GM19328 (cell line): ENCODE data around the gene PIM1.
"Not testable (repeated sequence)": the region's sequence is repeated elsewhere in the genome, so short reads cannot be mapped to it uniquely, and the experiment has no call there.

Experiments
- ATAC-seq: cut with Tn5 transposase; IDR thresholded peaks from one replicate; pipeline ENCODE4 v1.9.1; 2021; ENCODE audit warnings: mild to moderate bottlenecking, moderate library complexity; ENCODE audit not compliant: unreplicated experiment

PIM1 gene

DNA sequence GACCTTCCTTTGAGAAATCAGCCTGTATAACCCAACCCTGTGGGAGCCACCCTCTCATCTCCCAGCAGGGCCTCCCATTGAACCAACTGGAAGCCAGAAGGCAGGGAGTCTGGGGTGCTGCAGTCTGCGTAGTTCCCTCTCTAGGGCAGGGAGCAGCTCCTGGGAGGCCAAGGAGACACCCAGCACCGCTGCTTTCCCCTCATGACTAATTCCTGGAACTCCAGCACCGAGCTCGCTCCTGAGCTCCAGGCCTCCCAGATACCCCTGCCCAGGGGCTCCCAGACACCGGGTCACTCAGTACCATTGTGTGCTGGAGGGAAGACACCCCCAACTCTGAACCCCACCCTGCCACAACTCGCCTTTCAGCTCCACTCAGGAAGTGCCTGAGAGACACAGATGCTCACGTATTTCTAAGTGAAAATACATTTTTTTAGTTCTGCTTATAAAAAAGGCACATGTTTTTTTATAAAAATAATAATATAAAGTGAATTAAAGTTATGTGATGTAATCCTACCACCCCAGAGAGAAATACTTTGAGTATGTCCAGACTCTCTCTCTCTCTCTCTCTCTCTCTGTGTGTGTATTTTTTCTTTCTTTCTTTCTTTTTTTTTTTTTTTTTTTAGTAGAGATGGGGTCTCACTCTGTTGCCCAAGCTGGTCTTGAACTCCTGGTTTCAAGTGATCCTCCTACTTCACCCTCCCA is 17.5 kb downstream of the PIM1 start:
- ATAC-seq: no peak

DNA sequence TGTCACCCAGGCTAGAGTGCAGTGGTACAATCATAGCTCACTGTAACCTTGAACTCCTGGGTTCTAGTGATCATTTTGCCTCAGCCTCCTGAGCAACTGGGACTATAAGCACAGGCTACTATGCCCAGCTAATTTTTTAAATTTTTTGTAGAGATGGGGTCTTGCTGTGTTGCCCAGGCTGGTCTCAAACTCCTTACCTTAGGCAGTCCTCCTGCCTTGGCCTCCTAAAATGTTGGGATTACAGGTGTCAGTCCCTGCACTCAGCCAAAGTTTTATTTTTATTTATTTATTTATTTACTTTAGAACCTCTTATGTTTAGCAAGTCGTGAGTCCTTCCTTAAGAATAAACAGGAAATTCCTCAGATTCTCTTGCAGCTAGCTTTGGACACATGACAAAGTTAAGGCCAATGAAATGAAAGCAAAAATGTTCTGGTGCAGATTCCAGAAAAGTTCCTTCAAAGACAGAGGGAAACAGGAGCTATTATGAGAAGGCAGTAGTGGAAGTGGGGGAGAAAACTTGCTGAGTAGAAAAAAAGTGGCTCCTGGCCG is 19.1 kb downstream of the PIM1 start:
- no peak for ATAC-seq

DNA sequence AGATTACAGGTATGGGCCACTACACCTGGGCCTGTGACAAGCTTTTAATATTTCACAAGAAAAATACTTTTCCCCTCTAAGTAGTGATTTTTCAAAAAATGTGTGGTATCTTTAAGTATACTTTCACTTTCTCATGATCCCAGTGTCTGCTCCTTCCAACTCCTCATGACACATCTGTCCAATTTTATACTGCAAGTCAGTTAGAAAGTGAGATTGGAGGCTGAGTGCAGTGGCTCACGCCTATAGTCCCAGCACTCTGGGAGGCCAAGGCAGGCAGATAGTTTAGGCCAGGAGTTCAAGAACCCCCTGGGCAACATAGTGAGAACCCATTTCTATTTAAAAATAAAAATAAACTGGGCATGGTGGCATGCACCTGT is 20.2 kb downstream of the PIM1 start:
- no peak for ATAC-seq

DNA sequence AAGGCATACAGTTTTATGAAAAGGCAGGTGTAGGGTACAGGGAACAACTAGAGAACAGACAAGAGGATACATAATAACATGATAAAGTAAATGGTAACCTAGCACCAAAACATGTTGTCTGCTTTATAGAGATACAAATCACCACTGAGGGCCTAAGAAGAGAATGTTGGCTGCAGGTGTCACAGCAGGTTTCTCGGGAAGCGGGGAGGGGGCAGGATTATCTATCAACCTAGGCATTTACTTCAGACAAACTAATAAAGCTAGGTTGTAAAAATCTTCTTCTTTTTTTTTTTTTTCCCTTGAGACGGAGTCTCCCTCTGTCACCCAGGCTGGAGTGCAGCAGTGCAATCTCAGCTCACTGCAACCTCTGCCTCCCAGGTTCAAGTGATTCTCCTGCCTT is 22.7 kb downstream of the PIM1 start:
- no peak for ATAC-seq

DNA sequence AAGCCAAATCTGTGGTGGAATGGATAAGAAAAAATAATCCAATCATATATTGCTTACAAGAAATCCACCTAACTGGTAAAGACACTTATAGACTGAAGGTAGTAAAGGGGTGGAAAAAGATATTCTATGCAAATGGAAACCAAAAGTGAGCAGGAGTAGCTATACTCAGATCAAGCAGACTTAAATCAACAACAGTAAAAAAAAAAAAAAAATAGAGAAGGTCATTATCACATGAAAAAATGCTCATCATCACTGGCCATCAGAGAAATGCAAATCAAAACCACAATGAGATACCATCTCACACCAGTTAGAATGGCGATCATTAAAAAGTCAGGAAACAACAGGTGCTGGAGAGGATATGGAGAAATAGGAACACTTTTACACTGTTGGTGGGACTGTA is 24.9 kb downstream of the PIM1 start:
- ATAC-seq: not testable (repeated sequence)

DNA sequence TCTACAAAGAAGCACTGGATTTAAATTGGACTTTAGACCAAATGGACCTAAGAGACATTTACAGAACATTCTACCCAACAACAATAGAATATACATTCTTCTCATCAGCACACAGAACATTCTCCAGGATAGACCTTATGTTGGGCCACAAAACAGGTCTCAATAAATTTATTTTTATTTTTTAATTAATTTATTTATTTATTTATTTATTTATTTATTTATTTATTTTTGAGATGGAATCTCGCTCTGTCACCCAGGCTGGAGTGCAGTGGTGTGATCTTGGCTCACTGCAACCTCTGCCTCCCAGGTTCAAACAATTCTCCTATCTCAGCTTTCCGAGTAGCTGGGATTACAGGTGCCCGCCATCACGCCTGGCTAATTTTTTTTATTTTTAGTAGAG is 26.5 kb downstream of the PIM1 start:
- not testable (repeated sequence) for ATAC-seq

DNA sequence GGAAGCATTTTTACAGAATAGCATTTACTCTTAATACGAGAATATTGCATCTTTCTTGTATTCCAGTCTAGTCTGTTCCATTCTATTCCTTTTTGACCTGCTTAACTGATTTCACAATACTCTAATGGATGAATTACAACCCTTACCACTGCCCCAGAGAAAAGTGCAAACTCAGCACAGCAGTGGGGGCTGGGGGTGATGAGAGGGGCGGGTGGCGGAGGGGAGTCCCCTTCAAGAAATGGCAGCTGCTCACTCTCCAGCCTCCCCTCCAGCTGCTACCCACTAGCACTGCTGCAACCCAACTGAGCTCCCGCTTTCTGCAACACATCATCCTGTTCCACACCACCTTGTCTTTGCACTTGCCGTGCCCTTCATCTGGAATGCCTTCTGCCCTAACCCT is 30.1 kb downstream of the PIM1 start:
- ATAC-seq: no peak

DNA sequence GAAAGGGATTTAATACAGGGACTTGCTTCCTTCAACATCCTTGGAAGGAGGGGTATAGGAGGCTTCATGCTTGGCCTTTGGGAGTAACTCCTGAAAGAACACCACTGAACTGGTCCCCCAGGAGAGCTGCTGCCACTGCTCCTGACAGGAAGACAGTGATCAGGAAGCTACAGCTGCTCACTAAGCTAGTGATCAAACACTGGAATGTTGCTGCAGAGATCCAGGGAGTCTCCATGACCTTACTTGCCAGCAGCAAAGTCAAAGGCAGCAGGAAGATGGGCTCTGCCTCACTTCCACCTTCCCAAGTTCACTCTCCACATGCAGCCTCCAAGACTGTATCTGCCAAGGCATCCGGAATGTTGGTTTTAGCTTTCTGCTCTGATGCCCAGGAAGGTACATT is 31.8 kb downstream of the PIM1 start:
- ATAC-seq: no peak

DNA sequence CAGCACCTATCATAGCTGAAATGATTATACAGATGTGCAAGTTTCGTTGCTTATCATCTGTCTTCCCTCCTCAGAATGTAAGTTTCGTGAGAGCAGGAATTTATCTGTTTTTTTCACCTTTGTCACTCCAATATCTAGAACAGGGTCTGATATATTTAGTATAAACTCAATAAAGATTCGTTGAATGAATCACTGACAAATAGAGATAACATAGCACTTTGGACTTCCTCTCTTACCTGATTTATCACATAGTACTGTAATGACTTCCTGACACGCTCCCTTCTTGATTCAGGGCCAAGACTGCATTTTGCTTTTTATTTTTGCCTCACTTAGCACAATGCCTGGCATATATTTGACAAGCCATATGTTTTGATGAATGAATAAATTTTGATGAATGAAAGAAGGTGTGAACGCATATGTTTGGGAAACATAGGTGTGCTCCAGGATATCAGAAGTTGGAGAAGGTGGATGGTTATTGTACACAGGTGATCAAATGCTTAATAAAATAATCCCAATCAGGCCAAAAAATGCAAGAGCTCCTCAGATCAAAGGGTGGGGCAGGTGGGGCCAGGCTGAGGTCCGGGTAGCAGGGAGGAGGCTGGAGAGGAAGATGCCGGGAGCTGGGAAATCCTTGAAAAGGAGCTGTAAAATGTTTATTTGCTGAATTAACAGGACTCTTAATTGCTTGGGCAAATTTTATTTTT is 33.0 kb downstream of the PIM1 start:
- ATAC-seq: no peak

DNA sequence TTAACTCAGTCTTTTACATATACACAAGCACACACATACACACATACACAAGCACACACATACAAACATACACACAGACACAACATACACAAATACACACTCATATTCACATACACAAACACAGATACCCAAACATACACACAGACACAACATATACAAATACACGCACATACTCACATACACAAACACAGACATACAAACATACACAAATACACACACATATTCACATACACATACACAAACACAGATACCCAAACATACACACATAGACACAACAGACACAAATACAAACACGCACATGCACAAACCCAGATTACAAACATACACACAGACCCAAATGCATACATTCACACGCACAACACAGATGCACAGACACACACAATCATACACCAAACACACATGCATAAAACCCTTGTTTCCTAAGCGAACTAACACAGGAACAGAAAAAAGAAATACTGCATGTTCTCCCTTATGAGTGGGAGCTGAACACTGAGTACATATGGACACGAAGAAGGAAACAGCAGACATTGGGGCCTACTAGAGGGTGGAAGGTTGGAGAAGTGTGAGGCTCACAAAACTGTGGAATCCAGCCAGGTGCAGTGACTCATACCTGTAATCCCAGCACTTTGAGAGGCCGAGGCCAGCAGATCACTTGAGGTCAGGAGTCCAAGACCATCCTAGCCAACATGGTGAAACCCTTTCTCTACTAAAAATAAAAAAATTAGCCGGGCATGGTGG is 34.2 kb downstream of the PIM1 start:
- no peak for ATAC-seq

DNA sequence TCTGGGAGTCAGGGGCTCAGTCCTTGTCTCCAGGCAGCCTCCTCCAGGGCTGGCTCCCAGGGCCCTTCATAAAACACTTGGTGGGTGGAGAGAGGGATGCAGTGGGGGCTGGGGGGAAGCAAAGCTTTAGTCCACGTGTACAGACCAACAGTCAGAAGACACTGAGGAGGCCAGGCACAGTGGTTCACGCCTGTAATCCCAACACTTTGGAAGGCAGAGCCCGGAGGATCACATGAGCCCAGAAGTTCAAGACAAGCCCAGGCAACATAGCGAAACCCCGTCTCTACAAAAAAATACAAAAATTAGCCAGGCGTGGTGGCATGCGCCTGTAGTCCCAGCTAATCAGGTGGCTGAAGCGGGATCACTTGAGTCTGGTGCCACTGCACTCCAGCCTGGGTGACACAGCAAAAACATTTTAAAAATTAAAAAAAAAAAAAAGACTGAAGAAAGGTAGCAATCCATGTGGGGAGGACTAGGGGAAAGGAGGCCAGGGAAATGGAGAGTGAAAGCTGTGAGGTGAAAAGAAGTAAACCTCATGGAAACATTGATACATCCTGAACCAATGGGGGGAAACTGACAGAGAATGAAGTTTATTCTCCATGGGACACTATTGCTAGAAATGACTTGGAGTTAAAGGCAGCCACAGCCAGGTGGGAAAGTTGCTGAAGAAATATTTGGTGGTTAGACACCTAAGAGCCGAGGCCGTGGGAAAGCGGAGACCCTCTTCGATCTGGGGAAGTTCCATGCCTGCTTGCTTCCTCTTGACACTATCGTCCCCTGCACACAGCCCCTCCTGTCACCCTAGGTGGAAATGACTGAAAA is 35.4 kb downstream of the PIM1 start:
- ATAC-seq: no peak

DNA sequence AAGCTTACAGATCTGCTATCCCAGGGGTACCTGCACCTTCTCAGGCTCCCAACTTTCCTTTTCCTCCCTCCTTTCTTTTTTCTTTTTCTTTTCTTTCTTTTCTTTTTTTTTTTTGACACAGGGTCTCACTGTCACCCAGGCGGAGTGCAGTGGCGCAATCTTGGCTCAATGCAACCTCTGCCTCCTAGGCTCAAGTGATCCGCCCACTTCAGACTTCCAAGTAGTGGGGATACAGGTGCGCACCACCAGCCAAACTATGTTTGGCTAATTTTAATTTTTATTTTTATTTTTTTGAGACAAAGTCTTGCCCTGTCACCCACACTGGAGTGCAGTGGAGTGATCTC is 36.0 kb downstream of the PIM1 start:
- ATAC-seq: no peak

DNA sequence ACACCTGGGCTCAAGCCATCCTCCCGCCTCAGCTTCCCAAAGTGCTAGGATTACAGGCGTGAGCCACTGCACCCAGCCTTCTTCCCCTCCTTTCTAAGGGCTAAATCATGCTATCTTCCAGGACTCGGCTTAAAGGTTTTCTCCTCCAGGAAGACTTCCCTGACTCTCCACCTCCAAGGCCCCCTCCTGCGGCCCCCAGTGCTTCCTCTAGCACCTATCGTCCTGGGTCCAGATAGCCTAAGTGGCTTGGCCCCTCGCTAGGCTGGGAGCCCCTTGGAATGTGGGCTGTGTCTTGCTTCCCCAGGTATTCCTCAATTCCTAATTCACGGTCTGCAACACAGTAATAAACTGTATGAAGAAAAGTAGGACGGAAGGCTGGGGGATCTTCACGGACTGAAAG is 36.7 kb downstream of the PIM1 start:
- ATAC-seq: no peak

DNA sequence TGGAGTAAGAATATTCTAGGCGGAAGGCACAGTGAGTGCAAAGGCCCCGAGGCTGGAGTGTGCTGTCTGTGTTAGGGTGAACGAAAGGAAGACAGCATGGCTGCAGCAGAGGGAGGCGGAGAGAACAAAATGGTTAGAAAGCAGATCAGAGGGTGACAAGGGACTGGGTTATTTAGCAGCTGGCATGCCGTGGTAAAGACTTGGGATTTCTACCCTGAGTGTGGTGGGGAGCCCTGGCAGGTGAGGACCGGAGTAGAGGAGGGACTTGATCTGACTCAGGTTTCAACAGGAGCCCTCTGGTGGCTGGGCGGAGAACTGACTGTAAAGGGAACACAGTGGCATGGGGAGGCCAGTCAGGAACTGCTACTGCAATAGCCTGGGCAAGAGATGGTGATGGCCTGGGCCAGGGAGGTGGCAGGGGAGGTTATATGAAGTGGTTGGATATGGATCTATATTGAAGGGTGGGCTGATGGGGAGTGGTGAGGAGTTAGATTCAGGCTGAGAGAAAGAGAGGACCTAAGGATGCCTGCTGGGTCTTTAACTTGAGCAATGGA is 38.0 kb downstream of the PIM1 start:
- ATAC-seq: no peak

DNA sequence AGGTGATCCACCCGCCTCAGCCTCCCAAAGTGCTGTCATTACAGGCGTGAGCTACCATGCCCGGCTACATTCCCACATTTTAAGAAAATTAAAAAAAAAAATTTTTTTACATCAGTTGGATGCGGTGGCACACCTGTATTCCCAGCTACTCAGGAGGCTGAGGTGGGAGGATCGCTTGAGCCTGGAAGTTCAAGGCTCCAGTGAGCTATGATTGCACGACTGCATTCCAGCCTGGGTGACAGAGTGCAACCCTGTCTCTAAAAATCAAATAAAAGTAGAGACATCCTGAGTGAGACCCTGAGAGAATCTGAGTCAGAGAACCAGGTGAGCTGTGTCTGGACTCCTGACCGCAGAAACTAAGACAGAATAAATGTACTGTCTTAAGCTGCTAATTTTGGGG is 38.8 kb downstream of the PIM1 start:
- no peak for ATAC-seq

DNA sequence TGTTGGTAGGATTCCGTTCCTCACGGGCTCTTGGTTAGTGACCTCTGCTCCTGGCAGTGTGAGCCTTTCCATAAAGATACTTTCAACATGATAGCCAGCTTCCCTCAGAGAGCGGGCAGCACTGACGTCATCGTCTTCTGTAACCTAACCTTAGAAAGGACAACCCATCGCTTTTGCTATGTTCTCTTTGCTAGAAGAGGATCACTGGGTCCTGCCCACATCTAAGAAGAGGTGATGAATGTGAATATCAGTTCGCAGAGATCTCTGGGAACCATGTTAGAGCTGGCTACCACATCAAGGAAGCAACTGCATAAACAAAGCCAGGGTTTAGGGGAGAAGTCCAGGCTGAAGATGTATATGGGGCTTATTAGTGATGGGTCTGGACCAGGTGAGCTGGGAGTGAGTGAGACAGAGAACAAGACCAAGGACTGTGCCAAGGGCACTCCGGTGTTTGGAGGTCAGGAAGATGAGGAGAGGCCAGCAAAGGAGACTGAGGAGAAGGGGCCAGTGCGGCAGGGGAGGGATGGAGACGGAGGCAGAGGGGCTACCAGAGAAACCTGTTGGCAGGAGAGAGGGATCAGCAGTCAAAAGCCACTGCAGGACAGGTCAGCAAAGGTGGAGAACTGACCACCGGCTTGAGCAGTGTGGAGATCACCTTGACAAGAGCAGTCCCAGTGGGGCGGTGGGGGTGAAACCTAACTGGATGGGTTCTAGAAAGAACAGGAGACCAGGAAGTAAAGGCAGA is 39.7 kb downstream of the PIM1 start:
- ATAC-seq: no peak

DNA sequence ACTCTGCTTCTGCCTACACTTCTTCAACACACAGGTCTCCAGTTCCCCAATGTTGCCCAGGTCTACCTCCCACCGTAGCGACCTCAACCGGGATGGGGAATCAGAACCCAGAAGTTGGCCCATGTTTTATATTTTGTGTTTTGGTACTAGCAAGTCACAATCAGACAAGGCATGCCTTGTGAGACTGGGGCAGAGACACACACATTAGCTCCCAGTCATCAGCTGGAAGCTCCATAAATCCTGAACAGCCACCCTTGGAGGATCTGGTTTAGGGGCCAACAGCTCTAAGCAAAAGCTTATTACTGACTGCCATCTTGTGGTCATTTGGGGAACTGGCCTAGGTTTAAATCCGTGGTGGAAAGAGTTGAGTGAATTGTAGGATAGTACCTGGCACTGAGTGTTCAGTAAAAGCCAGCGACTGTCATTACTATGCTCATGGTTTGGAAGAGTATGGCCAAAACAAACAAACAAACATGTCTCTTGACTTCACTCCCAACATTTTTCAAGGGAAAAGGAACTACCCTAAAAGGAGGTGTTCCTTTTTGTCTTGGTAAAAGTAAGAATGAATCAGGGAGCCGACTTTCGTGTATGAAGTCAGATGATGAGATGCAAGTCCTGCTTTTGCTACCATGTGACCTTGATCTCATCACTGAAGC is 40.5 kb downstream of the PIM1 start:
- no peak for ATAC-seq

DNA sequence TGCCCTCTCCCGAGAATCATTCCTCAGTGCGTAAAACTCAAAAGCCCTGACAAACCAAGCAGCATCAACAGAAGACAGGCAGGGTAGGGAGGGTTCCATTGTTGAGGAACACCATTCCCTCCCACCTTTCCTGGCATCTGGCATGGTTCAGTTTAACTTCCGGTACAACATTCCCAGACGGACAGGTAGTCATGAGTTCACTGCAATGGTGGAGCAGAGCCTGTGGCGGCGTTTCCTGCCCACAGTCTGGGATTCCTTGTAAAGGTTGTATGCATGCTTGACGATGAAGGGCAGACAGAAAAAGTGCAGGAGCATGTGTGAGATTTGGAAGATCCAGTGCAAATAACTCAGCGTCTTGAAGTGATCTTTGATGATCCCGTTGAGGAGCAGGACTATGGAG is 42.3 kb downstream of the PIM1 start:
- ATAC-seq: no peak

DNA sequence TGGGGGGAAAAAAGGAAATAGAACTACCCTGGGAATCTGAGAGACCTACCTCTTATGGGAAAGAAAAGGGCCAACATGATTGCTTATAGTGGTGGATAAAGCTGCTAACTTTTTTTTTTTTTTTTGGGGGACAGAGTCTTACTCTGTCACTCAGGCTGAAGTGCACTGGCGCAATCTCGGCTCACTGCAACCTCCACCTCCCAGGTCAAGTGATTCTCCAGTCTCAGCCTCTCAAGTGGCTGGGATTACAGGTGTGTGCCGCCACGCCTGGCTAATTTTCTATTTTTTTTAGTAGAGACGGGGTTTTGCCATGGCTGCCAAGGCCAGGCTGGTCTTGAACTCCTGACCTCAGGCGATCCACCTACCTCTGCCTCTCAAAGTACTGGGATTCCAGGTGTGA is 48.1 kb downstream of the PIM1 start:
- ATAC-seq: no peak

DNA sequence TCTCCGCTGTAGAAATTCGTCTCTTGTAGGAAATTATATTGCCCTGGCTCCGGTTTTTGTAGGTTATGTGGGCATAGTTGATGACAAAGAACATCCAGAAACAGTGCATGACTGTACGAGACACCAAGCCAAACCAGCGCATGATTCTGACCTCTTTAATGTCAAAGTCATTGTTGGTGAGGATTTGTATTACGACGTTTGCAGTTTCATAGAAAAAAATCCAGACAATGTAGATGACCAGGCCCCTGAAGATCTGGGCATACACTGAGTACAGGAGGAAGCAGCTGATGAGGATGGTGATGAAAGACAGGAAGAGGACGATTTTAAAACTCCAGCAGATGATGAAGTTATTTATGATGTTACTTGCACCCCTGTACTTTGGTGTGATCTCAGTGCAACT is 48.6 kb downstream of the PIM1 start:
- no peak for ATAC-seq
